Retinal pigment epithelial cell (primary cell): ENCODE results near the gene DAPK2.
A peak's percentile ranks its signal among the peaks of the same experiment; 100 is the strongest.

Experiments used
- DNase-seq: peaks from one replicate; pipeline ENCODE4 v3.0.0-alpha.2; 2010; ENCODE audit warnings: low read depth
- H3K4me3 ChIP-seq: 2 replicates; pipeline ENCODE4 v1.5.1; 2011; ENCODE audit warnings: mild to moderate bottlenecking, low read length, control low read depth, moderate library complexity
- TF ChIP-seq, protein P1 (sequence below): conservative IDR thresholded peaks from 2 replicates; pipeline ENCODE4 v1.5.1; 2011; ENCODE audit warnings: low read depth, low read length, control low read depth, inconsistent platforms

The DAPK2 gene

DNA sequence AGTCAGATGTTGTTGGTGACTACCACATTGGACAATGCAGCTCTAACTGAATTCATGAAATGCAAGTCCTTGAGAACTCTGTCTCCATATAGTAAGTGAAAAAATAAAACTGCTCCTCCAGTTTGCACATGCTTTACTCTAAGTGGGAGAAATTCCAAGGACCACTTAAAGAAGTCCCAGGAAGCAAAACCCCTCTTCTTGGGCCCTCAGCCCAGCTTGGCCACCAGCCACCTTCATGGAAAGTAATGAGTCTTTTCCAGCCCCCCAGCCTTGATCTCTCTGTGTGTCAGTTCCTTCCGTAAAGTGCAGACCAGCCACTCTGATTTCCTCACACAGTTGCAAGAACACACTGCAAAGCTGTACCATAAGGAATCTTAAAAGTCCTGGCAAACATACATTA lies 34.5 kb downstream of the DAPK2 start:
- H3K4me3 ChIP-seq: no peak overlapping the region
- no peak for DNase-seq
- TF ChIP-seq, protein P1, sequence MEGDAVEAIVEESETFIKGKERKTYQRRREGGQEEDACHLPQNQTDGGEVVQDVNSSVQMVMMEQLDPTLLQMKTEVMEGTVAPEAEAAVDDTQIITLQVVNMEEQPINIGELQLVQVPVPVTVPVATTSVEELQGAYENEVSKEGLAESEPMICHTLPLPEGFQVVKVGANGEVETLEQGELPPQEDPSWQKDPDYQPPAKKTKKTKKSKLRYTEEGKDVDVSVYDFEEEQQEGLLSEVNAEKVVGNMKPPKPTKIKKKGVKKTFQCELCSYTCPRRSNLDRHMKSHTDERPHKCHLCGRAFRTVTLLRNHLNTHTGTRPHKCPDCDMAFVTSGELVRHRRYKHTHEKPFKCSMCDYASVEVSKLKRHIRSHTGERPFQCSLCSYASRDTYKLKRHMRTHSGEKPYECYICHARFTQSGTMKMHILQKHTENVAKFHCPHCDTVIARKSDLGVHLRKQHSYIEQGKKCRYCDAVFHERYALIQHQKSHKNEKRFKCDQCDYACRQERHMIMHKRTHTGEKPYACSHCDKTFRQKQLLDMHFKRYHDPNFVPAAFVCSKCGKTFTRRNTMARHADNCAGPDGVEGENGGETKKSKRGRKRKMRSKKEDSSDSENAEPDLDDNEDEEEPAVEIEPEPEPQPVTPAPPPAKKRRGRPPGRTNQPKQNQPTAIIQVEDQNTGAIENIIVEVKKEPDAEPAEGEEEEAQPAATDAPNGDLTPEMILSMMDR: no peak

DNA sequence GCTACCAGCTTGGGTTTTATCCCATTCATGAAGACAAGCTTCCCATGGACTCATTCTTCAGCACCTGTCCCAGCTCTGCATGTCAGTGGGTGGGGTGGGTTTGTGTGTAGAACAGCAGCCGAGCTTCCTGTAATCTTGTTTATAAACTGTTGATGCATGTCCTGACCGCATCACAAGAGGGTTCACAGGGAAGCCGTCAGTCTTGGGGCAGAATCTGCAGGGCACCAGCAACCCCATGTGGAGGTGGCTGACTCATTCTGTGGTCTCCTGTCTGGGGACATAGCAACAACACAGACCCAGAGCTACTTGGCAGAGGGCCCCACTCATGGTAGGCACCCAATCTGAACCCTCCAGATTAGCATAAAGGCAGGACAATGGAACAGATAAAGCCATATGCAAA lies 35.6 kb downstream of the DAPK2 start:
- peak; percentile 95 for DNase-seq
- H3K4me3 ChIP-seq: no peak overlapping the region
- TF ChIP-seq, protein P1: no peak

DNA sequence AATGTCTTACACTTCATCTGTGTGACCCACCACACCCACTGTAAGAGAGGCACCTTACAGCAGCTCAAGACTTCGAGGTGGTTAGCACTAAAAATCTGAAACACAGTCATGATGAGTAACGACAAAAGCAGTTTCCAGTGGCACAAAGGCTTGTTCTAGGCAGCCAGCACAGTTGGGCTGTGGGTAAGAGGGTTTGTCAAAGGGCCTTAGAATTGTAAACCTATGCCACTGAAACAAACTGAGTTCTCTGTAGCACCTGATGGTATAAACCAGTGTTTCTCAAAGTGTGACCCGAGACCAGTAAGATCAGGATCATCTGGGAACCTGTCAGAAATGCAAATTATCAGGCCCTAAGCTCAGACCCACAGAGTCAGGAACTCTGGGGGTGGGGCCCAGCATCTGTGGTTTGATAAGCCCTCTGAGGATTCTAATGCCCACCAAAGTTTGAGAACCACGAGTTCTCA lies 36.5 kb downstream of the DAPK2 start:
- no peak overlapping the region for H3K4me3 ChIP-seq
- TF ChIP-seq, protein P1: no peak
- DNase-seq: no peak

DNA sequence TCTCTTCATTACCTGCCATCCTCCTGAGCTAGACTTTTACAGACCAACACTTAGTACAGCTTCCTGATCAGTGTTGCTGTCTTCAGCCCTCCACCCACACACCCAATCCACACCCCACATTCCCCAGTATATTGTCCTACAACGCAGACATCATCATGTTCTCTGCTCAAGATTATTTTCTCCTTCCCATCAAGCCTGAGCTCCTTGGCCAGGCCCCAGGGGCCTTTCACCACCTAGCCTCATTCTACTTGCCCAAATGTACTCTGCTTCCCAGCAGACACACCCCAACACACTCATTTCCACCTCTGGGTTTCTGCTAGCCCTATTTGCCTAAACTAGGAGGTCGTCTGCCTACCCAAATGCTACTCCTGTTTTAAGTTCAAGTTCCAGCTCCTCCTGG lies 37.0 kb downstream of the DAPK2 start:
- H3K4me3 ChIP-seq: no peak overlapping the region
- TF ChIP-seq, protein P1: no peak
- no peak for DNase-seq

DNA sequence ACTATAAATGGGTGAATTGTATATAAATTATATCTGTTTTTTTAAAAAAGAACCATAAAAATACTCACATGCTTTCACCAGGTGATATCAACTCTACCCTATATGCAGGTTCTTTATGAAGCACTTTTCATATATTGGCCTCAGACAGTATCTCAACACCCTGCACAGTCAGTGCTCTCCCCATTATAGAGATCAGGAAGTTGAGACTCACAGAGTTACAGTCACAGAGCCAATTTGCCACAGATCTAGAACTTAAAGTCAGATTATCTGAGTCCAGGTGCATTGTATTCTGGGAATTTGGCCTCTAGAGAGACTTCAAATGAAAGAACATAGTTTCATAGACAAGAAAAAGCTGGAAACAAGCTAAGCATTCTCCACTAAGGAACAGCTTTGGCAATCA lies 38.1 kb downstream of the DAPK2 start:
- TF ChIP-seq, protein P1: no peak
- DNase-seq: no peak
- H3K4me3 ChIP-seq: no peak overlapping the region

DNA sequence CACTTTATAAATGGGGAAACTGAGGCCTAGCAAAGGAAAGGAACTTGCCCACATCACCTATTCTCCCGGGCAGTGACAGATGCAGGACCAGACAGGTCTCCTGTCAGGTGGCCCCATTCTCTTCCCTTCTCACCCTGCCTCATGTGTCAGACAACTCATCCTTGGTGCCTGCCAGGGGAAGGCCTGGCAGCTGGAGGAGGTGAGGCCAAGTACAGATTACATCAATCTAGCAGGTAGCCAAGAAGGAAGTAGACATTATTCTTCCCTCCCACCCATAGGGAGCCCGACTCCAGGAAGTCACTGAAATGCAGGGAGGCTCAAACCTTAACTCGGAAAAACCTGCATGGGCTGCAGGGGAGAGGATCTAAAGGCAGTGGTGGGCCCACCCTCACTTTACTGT lies 39.6 kb downstream of the DAPK2 start:
- DNase-seq: no peak
- H3K4me3 ChIP-seq: no peak overlapping the region
- TF ChIP-seq, protein P1: no peak

DNA sequence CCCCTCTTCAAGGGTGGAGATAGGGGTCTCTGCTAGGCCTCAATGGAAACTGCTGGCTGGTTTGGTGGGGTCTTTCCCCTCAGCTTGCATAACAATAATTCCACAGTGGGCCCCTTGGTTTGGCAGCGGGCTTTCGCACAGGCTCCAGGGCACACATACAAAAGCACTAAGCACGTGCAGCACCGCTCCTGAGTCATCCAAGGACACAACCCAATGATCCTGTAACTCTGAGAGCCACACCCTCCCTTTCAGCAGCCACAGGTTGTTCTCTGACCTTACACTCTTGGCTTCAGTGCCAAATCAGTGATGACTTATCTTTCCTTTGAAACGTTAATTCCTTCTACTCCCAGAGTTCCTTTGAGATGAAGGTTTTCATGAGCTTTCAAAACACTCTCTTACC lies 41.7 kb downstream of the DAPK2 start:
- H3K4me3 ChIP-seq: no peak overlapping the region
- peak; percentile 67 for DNase-seq
- TF ChIP-seq, protein P1: no peak
